IPS-NIHi11 (cell line): Measurements from ENCODE around the gene PHKB.
"Not testable (repeated sequence)": the region's sequence is repeated elsewhere in the genome, so short reads cannot be mapped to it uniquely, and the experiment has no call there.

Experiments used
- DNase-seq: peaks from one replicate; pipeline ENCODE4 v3.0.0; 2012; ENCODE audit warnings: mixed read lengths, low spot score

The PHKB gene

DNA sequence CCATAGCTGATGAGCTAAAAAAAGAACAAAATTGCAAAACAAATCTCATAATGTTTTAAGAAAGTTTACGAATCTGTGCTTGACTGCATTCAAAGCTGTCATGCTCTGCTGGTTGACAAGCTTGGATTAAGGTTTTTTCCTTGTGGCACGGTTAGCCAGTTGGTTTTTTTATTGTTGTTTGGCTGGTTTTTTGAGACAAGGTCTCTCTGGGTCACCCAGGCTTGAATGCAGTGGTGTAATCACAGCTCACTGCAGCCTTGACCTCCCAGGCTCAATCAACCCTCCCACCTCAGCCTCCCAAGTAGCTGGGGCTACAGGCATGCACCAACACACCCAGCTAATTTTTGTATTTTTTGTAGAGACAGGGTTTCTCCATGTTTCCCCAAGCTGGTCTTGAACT, 45.7 kb downstream of the PHKB start:
- DNase-seq = no peak

DNA sequence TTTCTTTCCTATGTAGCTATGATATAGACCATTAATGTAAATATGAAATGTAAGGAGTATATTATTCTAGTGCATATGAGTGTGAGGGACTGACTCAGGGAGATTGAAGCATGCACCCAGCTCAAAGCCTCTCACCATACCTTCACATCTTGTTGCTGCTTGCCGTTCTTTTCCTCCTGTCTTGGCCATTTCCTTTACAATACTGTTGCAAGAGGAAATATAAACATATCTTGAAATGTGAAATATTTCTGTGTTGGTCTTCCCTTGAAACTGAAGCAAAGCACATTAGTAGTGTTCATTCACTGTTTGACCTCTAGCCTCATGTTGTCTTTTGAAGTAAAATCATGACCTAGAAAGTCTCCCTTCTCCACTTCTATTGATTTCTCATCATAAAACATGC, 46.6 kb downstream of the PHKB start:
- no peak for DNase-seq

DNA sequence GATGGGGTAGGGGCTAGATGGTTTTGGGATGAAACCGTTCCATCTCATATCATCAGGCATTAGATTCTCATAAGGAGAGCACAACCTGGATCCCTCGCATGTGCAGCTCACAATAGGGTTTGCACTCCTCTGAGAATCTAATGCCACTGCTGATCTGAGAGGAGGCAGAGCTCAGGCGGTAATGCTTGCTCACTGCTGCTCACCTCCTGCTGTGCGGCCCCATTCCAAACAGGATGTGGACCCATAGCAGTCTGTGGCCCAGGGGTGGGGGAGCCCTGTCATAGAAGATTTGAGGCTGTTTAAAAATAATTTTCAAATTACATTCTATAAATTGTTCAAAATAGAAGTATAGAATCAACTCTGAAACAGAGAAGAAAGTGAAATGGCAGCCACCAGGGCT, 50.8 kb downstream of the PHKB start:
- no peak for DNase-seq

DNA sequence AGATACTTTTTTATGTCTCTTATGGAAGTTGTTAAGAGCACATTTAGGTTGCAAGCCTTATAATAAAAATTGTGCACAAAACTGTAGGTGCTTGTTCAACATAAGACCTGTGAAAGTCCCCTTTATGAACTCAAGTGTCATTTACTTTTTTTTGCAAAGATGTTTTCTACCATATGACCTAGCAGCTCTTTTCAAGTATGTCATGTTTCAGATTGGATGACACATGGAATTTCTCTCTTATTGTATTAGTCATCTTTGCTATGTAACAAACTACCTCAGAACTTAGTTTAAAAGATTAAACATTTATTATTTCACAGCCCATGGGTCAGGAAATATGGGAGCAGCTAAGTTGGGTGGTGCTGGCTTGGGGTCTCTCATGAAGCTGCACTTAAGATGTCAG, 57.9 kb downstream of the PHKB start:
- DNase-seq = no peak

DNA sequence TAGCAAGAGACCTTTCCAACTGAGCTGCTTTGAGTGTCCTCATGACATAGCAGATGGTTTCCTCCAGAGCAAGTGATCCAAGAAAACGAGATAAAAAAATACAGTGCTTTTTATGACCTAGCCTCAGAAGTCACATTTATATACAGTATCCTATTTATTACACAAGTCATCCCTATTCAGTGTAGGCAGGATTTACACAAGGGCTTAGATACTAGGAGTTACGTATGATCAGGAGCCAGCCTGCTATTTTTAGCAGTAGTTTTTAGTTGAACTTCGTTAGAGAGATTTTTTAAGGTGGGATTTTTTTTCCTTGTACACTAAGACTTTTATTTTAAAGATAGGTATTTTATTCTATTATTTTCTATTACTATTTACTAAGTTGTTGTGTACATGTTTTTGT, 58.4 kb downstream of the PHKB start:
- no peak for DNase-seq

DNA sequence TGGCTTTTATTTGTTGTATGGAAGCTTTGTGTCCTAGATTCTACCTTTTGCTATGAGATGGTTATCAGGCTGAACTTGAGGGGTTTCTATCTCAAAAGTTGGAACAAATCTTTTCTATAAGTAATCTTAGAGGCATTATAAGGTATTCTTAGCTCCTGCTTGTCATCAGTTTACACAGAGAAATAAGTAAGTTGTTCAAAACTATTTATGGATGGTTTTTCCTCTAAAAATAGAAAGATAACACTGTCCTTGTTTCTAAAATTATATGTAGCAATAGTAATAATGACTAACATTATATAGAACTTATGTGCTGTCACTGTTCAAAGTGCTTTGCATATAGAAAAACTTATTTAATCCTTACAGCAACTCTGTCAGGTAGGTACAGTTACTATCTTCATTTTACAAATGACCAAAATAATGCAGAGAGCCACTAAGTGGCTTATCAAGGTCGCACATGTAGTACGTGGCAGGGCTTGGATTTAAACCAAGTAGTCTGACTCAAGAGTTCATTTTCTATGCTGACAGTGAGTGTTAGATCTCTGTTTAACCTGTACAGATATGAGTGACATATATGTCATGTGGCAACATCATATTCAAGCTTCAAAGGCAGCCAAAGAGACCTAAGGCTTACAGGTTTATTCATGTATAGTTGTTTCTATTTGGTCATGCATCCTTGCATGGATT, 59.0 kb downstream of the PHKB start:
- DNase-seq = no peak

DNA sequence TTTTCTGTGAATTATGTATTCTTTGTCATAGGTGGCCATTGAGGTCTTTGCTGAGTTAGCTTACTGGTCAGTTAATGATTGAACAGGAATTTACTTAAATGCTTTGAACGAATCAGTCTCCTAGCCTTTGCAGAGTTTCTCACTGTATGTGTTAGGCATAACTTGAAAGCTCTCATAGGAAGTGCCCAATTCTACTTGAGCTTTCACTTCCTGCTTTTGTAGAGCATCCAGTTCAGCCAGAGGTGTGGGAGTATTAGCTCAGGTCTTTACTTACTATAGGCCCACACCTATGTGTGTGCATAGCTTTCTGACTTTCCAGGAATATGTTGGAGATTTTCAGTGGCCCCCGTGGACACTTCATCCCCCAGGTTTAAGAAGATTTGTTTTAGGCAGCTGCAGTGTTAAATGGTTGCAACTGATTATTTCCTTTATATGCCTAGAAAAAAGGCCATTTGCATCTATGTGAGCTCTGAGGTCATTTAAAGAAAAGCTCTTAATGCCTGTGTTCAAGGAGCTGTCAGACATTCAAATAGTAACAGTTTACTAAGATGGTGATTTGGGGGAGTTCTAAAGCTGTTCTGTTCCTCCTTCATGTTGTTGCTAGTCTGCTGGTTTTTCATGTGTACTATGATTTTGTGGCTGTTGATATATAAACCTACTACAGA, 62.3 kb downstream of the PHKB start:
- no peak for DNase-seq

DNA sequence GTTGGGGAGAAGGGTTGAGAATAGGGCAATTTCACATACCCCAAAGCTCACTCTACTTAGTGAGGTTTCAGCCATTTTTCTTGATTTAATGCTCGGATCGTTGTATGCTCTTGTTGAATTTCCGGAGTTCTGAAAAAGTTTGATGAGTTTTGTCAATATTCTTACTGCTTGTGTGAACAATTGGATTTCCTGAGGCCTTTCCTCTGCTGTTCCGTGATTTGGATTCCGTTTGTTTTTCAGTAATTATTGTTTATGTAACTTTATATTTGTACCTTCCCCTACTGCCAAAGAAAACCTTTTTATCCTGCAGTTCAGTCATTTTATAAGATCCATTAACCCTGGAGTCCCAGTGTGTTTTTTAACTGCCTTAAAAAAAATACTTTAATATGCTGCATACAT, 62.9 kb downstream of the PHKB start:
- no peak for DNase-seq

DNA sequence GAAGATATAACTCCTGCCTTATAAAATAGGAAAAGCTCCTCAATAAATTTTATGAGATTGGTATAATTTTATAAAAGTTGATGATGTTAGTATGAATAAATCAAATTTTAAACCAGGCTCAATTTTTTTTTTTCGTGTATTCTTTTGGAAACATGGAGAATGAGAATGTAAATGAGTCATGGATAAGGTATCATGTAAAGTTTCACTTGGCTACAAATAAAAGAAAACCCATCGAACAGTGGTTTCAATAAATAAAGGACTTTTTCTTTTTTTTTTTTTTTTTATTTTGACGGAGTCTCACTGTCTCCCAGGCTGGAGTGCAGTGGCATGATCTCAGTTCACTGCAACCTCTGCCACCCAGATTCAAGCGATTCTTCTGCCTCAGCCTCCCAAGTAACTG, 67.3 kb downstream of the PHKB start:
- DNase-seq = no peak

DNA sequence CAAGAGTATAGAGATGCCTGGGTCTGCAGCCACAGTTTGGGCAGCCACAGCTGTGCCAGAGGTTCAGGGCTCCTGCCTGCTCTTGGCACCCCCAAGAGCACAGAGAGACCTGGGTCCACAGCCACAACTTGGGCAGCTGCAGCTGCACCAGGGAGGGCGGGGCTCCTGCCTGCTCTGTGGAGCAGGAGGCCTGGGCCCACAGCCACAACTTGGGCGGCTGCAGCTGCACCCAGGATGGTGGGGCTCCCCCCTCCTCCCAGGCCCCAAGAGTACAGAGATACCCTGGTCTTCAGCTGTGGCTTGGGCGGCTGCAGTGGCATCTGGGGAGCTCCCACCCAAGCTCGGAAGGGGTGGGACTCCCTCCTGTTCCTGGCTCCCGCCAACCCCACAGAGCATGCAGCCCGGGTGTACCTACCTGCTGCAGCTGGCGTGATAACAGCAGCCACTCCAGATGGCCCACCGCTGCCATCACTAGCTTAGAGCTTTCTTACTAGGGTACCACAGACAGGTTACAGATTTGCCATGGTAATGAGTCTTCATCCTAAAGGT, 72.7 kb downstream of the PHKB start:
- DNase-seq = no peak

DNA sequence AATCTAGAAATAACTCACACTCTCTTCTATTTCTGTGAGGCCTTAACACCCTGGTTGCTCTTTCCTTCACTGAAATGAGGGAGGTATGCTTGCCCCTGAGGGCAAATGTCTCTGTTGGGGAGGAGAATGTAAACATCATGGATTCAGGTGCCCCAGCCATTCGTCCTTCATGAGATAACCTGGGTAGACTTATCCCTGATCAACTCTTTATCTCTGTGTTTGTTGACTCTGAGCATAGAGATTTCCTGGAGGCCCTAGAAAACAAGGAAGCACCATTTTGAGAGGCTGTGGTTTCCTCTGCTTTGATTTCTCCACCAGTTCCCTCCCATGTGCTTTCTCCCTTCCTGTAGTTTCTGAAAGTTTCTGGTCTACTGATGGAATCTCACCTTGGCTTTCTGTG, 77.3 kb downstream of the PHKB start:
- no peak for DNase-seq

DNA sequence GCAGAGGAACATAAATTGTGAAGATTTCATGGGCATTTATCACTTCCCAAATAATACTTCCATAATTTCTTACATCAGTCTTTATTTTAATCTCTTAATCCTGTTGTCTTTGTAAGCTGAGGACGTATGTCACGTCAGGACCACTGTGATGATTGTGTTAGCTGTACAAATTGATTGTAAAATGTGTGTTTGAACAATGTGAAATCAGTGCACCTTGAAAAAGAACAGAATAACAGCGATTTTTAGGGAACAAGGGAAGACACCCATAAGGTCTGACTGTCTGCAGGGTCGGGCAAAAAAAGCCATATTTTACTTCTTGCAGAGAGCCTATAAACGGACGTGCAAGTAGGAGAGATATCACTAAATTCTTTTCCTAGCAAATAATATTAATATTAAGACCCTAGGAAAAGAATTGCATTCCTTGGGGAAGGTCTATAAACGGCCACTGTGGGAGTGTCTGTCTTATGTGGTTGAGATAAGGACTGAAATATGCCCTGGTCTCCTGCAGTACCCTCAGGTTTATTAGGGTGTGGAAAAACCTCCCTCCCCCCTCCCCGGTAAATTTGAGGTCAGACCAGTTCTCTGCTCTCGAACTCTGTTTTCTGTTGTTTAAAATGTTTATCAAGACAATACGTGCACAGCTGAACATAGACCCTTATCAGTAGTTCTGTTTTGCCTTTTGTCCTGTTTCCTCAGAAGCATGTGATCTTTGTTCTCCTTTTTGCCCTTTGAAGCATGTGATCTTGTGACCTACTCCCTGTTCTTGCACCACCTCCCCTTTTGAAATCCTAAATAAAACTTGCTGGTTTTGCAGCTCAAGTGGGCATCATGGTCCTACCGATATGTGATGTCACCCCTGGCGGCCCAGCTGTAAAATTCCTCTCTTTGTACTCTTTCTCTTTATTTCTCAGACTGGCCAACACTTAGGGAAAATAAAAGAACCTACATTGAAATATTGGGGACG, 78.9 kb downstream of the PHKB start:
- not testable (repeated sequence) for DNase-seq

DNA sequence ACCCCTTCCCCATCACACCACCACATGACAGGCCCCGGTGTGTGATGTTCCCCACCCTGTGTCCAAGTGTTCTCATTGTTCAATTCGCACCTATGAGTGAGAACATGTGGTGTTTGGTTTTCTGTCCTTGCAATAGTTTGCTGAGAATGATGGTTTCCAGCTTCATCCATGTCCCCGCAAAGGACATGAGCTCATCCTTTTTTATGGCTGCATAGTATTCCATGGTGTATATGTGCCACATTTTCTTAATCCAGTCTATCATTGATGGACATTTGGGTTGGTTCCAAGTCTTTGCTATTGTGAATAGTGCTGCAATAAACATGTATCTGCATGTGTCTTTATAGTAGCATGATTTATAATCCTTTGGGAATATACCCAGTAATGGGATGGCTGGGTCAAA, 80.0 kb downstream of the PHKB start:
- not testable (repeated sequence) for DNase-seq

DNA sequence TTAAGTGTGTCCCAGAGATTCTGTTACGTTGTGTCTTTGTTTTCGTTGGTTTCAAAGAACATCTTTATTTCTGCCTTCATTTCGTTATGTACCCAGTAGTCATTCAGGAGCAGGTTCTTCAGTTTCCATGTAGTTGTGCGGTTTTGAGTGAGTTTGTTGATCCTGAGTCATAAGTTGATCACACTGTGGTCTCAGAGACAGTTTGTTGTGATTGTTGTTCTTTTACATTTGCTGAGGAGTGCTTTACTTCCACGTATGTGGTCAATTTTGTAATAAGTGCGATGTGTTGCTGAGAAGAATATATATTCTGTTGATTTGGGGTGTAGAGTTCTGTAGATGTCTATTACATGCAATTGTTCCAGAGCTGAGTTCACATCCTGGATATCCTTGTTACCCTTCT, 83.1 kb downstream of the PHKB start:
- not testable (repeated sequence) for DNase-seq

DNA sequence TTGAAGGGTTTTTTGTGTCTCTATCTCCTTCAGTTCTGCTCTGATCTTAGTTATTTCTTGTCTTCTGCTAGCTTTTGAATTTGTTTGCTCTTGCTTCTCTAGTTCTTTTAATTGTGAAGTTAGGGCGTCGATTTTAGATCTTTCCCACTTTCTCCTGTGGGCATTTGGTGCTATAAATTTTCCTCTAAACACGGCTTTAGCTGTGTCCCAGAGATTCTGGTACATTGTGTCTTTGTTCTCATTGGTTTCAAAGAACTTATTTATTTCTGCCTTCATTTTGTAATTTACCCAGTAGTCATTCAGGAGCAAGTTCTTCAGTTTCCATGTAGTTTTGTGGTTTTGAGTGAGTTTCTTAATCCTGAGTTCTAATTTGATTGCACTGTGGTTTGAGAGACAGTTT, 90.1 kb downstream of the PHKB start:
- DNase-seq = not testable (repeated sequence)

DNA sequence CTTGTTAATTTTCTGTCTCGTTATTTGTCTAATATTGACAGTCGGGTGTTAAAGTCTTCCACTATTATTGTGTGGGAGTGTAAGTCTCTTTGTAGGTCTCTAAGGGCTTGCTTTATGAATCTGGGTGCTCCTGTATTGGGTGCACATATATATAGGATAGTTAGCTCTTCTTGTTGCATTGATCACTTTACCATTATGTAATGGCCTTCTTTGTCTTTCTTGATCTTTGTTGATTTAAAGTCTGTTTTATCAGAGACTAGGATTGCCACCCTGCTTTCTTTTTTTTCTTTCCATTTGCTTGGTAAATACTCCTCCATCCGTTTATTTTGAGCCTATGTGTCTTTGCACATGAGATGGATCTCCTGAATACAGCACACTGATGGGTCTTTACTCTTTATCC, 90.6 kb downstream of the PHKB start:
- DNase-seq = not testable (repeated sequence)

DNA sequence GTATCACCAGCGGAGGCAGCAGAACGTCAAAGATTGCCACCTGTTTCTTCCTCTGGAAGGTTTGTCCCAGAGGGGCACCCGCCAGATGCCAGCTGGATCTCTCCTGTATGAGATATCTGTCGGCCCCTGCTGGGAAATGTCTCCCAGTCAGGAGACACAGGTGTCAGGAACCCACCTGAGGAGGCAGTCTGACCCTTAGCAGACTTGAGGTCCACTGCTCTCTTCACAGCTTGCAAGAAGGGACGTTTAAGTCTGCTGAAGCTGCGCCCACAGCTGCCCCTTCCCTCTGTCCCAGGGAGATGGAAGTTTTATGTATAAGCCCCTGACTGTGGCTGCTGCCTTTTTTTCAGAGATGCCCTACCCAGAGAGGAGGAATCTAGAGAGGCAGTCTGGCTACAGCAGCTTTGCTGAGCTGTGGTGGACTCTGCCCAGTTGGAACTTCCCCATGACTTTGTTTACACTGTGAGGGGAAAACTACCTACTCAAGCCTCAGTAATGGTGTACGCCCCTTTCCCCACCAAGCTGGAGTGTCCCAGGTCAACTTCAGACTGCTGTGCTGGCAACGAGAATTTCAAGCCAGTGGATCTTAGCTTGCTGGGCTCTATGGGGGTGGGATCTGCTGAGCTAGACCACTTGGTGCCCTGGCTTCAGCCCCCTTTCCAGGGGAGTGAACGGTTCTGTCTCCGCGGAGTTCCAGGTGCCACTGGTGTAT, 92.9 kb downstream of the PHKB start:
- DNase-seq = no peak

DNA sequence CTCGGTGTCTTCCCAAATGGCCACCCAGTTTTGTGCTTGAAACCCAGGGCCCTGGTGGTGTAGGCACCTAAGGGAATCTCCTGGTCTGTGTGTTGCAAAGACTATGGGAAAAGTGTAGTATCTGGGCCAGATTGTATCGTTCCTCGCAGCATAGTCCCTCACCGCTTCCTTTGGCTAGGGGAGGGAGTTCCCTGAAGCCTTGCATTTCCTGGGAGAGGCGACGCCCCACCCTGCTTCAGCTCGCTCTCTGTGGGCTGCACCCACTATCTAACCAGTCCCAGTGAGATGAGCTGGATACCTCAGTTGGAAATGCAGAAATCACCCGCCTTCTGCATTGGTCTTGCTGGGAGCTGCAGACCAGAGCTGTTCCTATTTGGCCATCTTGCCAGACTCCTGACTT, 93.5 kb downstream of the PHKB start:
- DNase-seq = not testable (repeated sequence)

DNA sequence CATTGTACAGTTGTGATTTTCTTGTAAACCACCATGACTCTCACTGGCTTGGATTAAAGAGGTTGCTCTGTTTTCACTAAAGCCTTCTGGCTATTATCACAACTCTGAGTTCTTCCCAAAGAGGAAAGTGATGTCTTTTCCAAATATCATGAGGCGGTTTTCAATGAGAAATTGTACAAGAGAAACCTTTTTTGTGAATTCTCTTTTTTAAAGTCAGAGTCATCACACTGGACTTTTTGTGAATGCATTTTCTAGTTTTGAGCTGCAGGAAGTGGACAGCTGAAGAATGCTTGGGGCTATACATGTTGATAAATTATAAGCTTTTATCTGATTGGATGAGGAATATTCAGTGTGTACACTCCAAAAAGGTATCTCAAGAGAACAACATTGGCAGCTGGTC, 100.2 kb downstream of the PHKB start:
- DNase-seq = no peak

DNA sequence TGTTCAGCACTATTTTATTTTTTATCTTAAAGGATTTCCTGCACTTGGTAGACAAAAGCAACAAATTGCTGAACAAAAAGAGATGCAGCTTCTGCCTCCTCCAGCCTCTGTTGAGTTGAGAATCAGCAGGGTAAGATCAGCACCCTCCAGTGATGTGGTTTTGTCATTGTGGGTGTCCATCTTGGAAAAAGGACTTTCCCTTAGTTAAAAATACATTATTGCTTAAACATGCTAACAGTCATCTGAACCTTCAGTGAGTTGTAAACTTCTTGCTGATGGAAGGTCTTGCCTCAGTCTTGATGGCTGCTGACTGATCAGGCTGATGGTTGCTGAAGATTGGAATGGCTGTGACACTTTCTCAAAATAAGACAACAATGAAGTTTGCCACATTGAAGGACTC, 101.2 kb downstream of the PHKB start:
- no peak for DNase-seq

DNA sequence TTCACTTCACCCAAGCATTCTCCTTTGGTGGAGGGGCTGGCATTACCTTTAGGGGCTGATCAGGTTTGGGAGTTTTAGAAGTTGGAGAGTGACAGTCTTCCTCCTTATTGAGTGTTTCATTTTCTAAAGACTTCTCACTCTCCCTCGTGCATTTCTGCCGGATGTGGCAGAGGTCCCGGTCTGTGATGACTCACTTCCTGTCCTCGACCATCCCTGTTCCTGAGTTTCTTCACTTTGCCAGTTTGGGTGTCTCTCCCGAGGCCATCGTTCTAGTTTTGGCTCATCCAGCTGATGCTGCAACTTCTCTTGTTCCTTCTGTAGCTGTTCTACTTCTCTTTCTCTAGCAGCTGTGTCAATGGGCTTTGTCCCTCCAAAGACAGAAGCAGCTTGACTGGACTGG, 104.3 kb downstream of the PHKB start:
- no peak for DNase-seq

DNA sequence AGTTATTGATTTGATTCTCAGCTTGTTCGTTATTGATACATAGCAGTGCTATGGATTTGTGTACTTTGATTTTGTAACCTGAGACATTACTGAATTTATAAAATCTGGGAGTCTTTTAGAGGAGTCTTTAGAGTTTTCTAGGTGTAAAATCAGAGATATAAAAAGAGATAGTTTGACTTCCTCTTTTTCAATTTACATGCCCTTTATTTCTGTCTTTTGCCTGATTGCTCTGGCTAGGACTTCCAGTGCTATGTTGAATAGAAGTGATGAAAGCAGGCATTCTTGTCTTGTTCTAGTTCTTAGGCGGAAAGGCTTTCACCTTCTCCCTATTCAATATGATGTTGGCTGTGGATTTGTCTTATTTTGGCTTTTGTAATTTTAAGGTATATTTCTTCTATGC, 106.2 kb downstream of the PHKB start:
- DNase-seq = no peak
